Hepatocyte (in vitro differentiated cells): ENCODE measurements around the gene CLEC3A. TPM values are rescaled to one million over a fixed set of nuclear protein-coding genes. Genes with fewer than 3 reads are reported as not detected.

Experiments used
- DNase-seq: peaks from one replicate; pipeline ENCODE4 v3.0.0-alpha.2; 2016; ENCODE audit warnings: low spot score
- H2AFZ ChIP-seq: fragments of 200-600 bp; sonication (generic); 2 replicates; pipeline ENCODE4 v1.6.0; 2016; ENCODE audit warnings: antibody characterized with exemption, mild to moderate bottlenecking
- H3K27ac ChIP-seq: fragments of 200-600 bp; sonication (generic); 2 replicates; pipeline ENCODE4 v1.5.1; 2016; ENCODE audit warnings: mild to moderate bottlenecking
- H3K27me3 ChIP-seq: fragments of 200-600 bp; sonication (generic); 2 replicates; pipeline ENCODE4 v1.6.1; 2016
- H3K36me3 ChIP-seq: fragments of 200-600 bp; sonication (generic); replicated peaks from 2 replicates; pipeline ENCODE4 v1.5.1; 2016; ENCODE audit warnings: low read depth; ENCODE audit not compliant: insufficient read depth
- H3K4me1 ChIP-seq: fragments of 200-600 bp; sonication (generic); 2 replicates; pipeline ENCODE4 v1.5.1; 2016; ENCODE audit warnings: mild to moderate bottlenecking, moderate library complexity; ENCODE audit not compliant: insufficient read depth
- H3K4me2 ChIP-seq: fragments of 200-600 bp; sonication (generic); 2 replicates; pipeline ENCODE4 v1.6.0; 2016
- H3K4me3 ChIP-seq: fragments of 200-600 bp; sonication (generic); 2 replicates; pipeline ENCODE4 v1.5.1; 2016; ENCODE audit warnings: mild to moderate bottlenecking
- H3K79me2 ChIP-seq: fragments of 200-600 bp; sonication (generic); 2 replicates; pipeline ENCODE4 v1.6.0; 2017; ENCODE audit warnings: mild to moderate bottlenecking
- H3K9me2 ChIP-seq: fragments of 200-600 bp; sonication (generic); replicated peaks from 2 replicates; pipeline ENCODE4 v1.6.0; 2017; ENCODE audit warnings: mild to moderate bottlenecking; ENCODE audit not compliant: insufficient read depth
- H3K9me3 ChIP-seq: fragments of 200-600 bp; sonication (generic); 2 replicates; pipeline ENCODE4 v1.5.1; 2016; ENCODE audit warnings: low read depth, mild to moderate bottlenecking
- H4K20me1 ChIP-seq: fragments of 200-600 bp; sonication (generic); 2 replicates; pipeline ENCODE4 v1.6.0; 2016; ENCODE audit warnings: mild to moderate bottlenecking; ENCODE audit not compliant: insufficient read depth, poor library complexity, severe bottlenecking
- CTCF ChIP-seq: fragments of 200-600 bp; sonication (generic); IDR thresholded peaks from 2 replicates; pipeline ENCODE4 v1.5.1; 2016; ENCODE audit warnings: antibody characterized with exemption, mild to moderate bottlenecking; ENCODE audit not compliant: poor library complexity
- EZH2 ChIP-seq: fragments of 200-600 bp; sonication (generic); IDR thresholded peaks from 2 replicates; pipeline ENCODE4 v1.6.1; 2016; ENCODE audit warnings: antibody characterized with exemption, mild to moderate bottlenecking, borderline replicate concordance
- EZH2phosphoT487 ChIP-seq: fragments of 200-600 bp; sonication (generic); IDR thresholded peaks from one replicate; pipeline ENCODE4 v1.6.1; 2018; ENCODE audit warnings: antibody characterized with exemption, mild to moderate bottlenecking, low read depth, moderate library complexity; ENCODE audit not compliant: unreplicated experiment, severe bottlenecking
- WGBS: methylation state at CpG from one replicate; pipeline ENCODE4 v1.1.6; 2016; ENCODE audit warnings: low lambda C conversion rate; ENCODE audit errors: missing lambda C conversion rate; 5-methylcytosine and 5-hydroxymethylcytosine counted together
- polyA plus RNA-seq: library from polyadenylated mRNA; unstranded; fragments of >200 nt; fragmentation: Nextera tagmentation; extraction: Ambion mirVana; gene quantifications from 2 replicates; pipeline ENCODE4 v1.2.1, GENCODE V29; 2016
- total RNA-seq: library from RNA; depleted of rRNA; stranded (reverse); fragments of >200 nt; gene quantifications from 2 replicates; pipeline ENCODE4 v1.2.3, GENCODE V29; 2014

CLEC3A gene
- total and polyA plus RNA-seq, 2 experiments from 2014 or later = 3.5 to 3.8 TPM

GRCh38 chr16:78035012-78035411 is 12.7 kb downstream of the CLEC3A start:
- Histone ChIP-seq H3K36me3 (no peaks in the 10 kb centered on the region), H3K4me3 (no peak overlapping the region), H3K27ac (no peak overlapping the region), H3K79me2 (no peaks in the 10 kb centered on the region), H2AFZ (no peak overlapping the region), H3K27me3 (peaks cover 5% of the 10 kb centered on the region), H3K9me3 (no peaks in the 10 kb centered on the region), H3K9me2 (no peaks in the 10 kb centered on the region), H3K4me1 (no peaks in the 10 kb centered on the region), H4K20me1 (no peaks in the 10 kb centered on the region), H3K4me2 (no peak overlapping the region)
- no peak for DNase-seq
- 71% methylated on average over 2 of the region's 2 CpGs for WGBS
- TF ChIP-seq CTCF (no peak), EZH2 (no peak), EZH2phosphoT487 (no peak)

- Histone ChIP-seq H3K79me2 (no peaks in the 10 kb centered on the region), H3K4me1 (no peaks in the 10 kb centered on the region), H3K4me3 (no peak overlapping the region), H3K27me3 (peaks cover 5% of the 10 kb centered on the region), H3K9me3 (no peaks in the 10 kb centered on the region), H3K27ac (no peak overlapping the region), H4K20me1 (no peaks in the 10 kb centered on the region), H3K36me3 (no peaks in the 10 kb centered on the region), H3K9me2 (no peaks in the 10 kb centered on the region), H3K4me2 (no peak overlapping the region), H2AFZ (no peak overlapping the region)
- no peak for DNase-seq
- TF ChIP-seq EZH2phosphoT487 (no peak), EZH2 (no peak), CTCF (no peak)
Measured at GRCh38 chr16:78040396-78040795, 18.0 kb downstream of the CLEC3A start.

- no peak overlapping the region for H3K27ac ChIP-seq
- WGBS = 12% methylated on average over 45 of the region's 45 CpGs
- no peaks in the 10 kb centered on the region for H3K9me3 ChIP-seq
- H2AFZ ChIP-seq = no peak overlapping the region
- H4K20me1 ChIP-seq = no peaks in the 10 kb centered on the region
- H3K79me2 ChIP-seq = no peaks in the 10 kb centered on the region
- H3K9me2 ChIP-seq = no peaks in the 10 kb centered on the region
- H3K27me3 ChIP-seq = no peaks in the 10 kb centered on the region
- TF ChIP-seq EZH2phosphoT487 (no peak), EZH2 (no peak), CTCF (peak; percentile 15)
- H3K4me2 ChIP-seq = peak overlapping the region; percentile 75
- H3K36me3 ChIP-seq = no peaks in the 10 kb centered on the region
- no peaks in the 10 kb centered on the region for H3K4me1 ChIP-seq
- no peak overlapping the region for H3K4me3 ChIP-seq
- peak; percentile 94 for DNase-seq
Measured at GRCh38 chr16:78045865-78046581, 23.7 kb downstream of the CLEC3A start.

- no peaks in the 10 kb centered on the region for H3K36me3 ChIP-seq
- no peaks in the 10 kb centered on the region for H3K9me2 ChIP-seq
- no peak overlapping the region for H3K27ac ChIP-seq
- 84% methylated on average over 15 of the region's 15 CpGs for WGBS
- DNase-seq = no peak
- H3K4me1 ChIP-seq = no peaks in the 10 kb centered on the region
- H2AFZ ChIP-seq = no peak overlapping the region
- H3K4me3 ChIP-seq = no peak overlapping the region
- H3K27me3 ChIP-seq = no peaks in the 10 kb centered on the region
- TF ChIP-seq CTCF = no peak
- TF ChIP-seq EZH2 = no peak
- TF ChIP-seq EZH2phosphoT487 = no peak
- H3K4me2 ChIP-seq = no peak overlapping the region
- H3K79me2 ChIP-seq = no peaks in the 10 kb centered on the region
- no peaks in the 10 kb centered on the region for H4K20me1 ChIP-seq
- H3K9me3 ChIP-seq = no peaks in the 10 kb centered on the region
Measured at GRCh38 chr16:78048319-78048718, 26.0 kb downstream of the CLEC3A start.
